ENCODE data around the gene TRIM75.
"Not testable (repeated sequence)": the region's sequence is repeated elsewhere in the genome, so short reads cannot be mapped to it uniquely, and the experiment has no call there.

Gene TRIM75

GRCh38 chr4:165053645-165054044 is at the start of gene TRIM75:
Gene TRIM75, plus strand, starts transcription at chr4:165053866. Its CDS starts 5,282 bp downstream, at chr4:165059148.
- DNase-seq = no peak

GRCh38 chr4:165005352-165005925 is 48.2 kb upstream of the TRIM75 start:
- DNase-seq = no peak

GRCh38 chr4:165006456-165006855 is 47.2 kb upstream of the TRIM75 start:
- no peak for DNase-seq

GRCh38 chr4:165006886-165007285 is 46.8 kb upstream of the TRIM75 start:
- DNase-seq = no peak

GRCh38 chr4:165009493-165010227 is 44.0 kb upstream of the TRIM75 start:
- DNase-seq = no peak

GRCh38 chr4:165010487-165010886 is 43.2 kb upstream of the TRIM75 start:
- DNase-seq = no peak

GRCh38 chr4:165010991-165011390 is 42.7 kb upstream of the TRIM75 start:
- DNase-seq = no peak

GRCh38 chr4:165011403-165011802 is 42.3 kb upstream of the TRIM75 start:
- DNase-seq = no peak

GRCh38 chr4:165013691-165014090 is 40.0 kb upstream of the TRIM75 start:
- no peak for DNase-seq

- DNase-seq = no peak
Measured at GRCh38 chr4:165016971-165017370, 36.7 kb upstream of the TRIM75 start.

- not testable (repeated sequence) for DNase-seq
Measured at GRCh38 chr4:165019995-165020394, 33.7 kb upstream of the TRIM75 start.

GRCh38 chr4:165025782-165026181 is 27.9 kb upstream of the TRIM75 start:
- not testable (repeated sequence) for DNase-seq

GRCh38 chr4:165027762-165028402 is 25.8 kb upstream of the TRIM75 start:
- no peak for DNase-seq

GRCh38 chr4:165031436-165032211 is 22.0 kb upstream of the TRIM75 start, which contains the start of gene TRIM60:
Gene TRIM60, plus strand, starts transcription at chr4:165031999. Its CDS starts 8,074 bp downstream, at chr4:165040073.
- no peak for DNase-seq

GRCh38 chr4:165048170-165048569 is 5.5 kb upstream of the TRIM75 start:
- no peak for DNase-seq

- DNase-seq = no peak
Measured at GRCh38 chr4:165052627-165053026, 1.0 kb upstream of the TRIM75 start.

GRCh38 chr4:165055601-165056000 is 1.9 kb downstream of the TRIM75 start:
- DNase-seq = no peak

GRCh38 chr4:165058666-165059065 is 5.0 kb downstream of the TRIM75 start:
- no peak for DNase-seq

- no peak for DNase-seq
Measured at GRCh38 chr4:165059386-165059785, 5.7 kb downstream of the TRIM75 start.

- DNase-seq = no peak
Measured at GRCh38 chr4:165060938-165061337, 7.3 kb downstream of the TRIM75 start.

- DNase-seq = no peak
Measured at GRCh38 chr4:165070560-165070959, 16.9 kb downstream of the TRIM75 start.

GRCh38 chr4:165073346-165073745 is 19.7 kb downstream of the TRIM75 start:
- not testable (repeated sequence) for DNase-seq

- DNase-seq = no peak
Measured at GRCh38 chr4:165077034-165077578, 23.4 kb downstream of the TRIM75 start.
